ENCODE measurements around the gene KANSL3.

GRCh38 chr2:96554293-96555145 lies 83.6 kb downstream of the KANSL3 start:
- TF ChIP-seq CTCF (optimal IDR thresholded peaks at IDR 0.05 in 1 of 3, IDR thresholded peaks at IDR 0.05 in 1 of 3, conservative IDR thresholded peaks at IDR 0.05 in 1 of 3; ENCODE audit: extremely low read depth in 1 of 3, insufficient read depth in 2 of 3, low read length in 3 of 3) (peak in 2 of 3 experiments; percentile 89 to 99), EZH2 (IDR thresholded peaks at IDR 0.05; ENCODE audit: low read length) (no peak)
